Natural killer cell (primary cell): ENCODE results near the gene ARL6IP6. TPM values are rescaled to one million over a fixed set of nuclear protein-coding genes. Genes with fewer than 3 reads are reported as not detected.
A peak's percentile ranks its signal among the peaks of the same experiment; 100 is the strongest.

Experiments
- ATAC-seq, 3 donors: fragments of 150-1000 bp in 2 of 3; fragments of 200-7000 bp in 1 of 3; cut with Tn5 transposase; 1 replicate in 1 of 3; 2 replicates in 2 of 3; pipeline ENCODE4 v1.10.0; 2021; ENCODE audit warnings: mild to moderate bottlenecking in 2 of 3, moderate library complexity in 2 of 3
- DNase-seq, 2 donors: peaks; one replicate each; pipeline versions ENCODE4 v3.0.0 to v3.0.0-alpha.2; 2013 to 2021; ENCODE audit warnings: mixed read lengths in 1 of 2
- H3K27ac ChIP-seq: one replicate; pipeline ENCODE4 v1.5.1; 2013; ENCODE audit warnings: mild to moderate bottlenecking, low read length
- H3K27me3 ChIP-seq: one replicate; pipeline ENCODE4 v1.6.1; 2013; ENCODE audit warnings: low read length; ENCODE audit not compliant: control insufficient read depth, insufficient read depth
- H3K36me3 ChIP-seq: one replicate; pipeline ENCODE4 v1.6.1; 2013; ENCODE audit warnings: low read length; ENCODE audit not compliant: control insufficient read depth, insufficient read depth
- H3K4me1 ChIP-seq: one replicate; pipeline ENCODE4 v1.6.1; 2013; ENCODE audit warnings: low read length; ENCODE audit not compliant: control insufficient read depth, insufficient read depth
- H3K4me3 ChIP-seq: one replicate; pipeline ENCODE4 v1.5.1; 2013; ENCODE audit warnings: low read length
- H3K9me3 ChIP-seq: one replicate; pipeline ENCODE4 v1.6.1; 2013; ENCODE audit warnings: low read length; ENCODE audit not compliant: control insufficient read depth, insufficient read depth
- H3K27ac Mint-ChIP-seq, 2 donors: one replicate each; pipeline ENCODE4 v1.8.0; 2022; ENCODE audit warnings: mild to moderate bottlenecking in 2 of 2, mixed read lengths in 2 of 2, moderate library complexity in 1 of 2
- H3K27me3 Mint-ChIP-seq, 2 donors: one replicate each; pipeline ENCODE4 v1.8.0; 2022; ENCODE audit warnings: low read depth in 2 of 2, mixed read lengths in 2 of 2
- H3K36me3 Mint-ChIP-seq: one replicate; pipeline ENCODE4 v1.8.0; 2022; ENCODE audit warnings: mixed read lengths
- H3K4me1 Mint-ChIP-seq, 2 donors: one replicate each; pipeline ENCODE4 v1.8.0; 2022; ENCODE audit warnings: mixed read lengths in 2 of 2
- H3K4me3 Mint-ChIP-seq: one replicate; pipeline ENCODE4 v1.8.0; 2022; ENCODE audit warnings: mild to moderate bottlenecking, moderate library complexity, mixed read lengths
- H3K9me3 Mint-ChIP-seq, 2 donors: one replicate each; pipeline ENCODE4 v1.8.0; 2022; ENCODE audit warnings: mixed read lengths in 2 of 2
- CTCF ChIP-seq: fragments of 200-600 bp; IDR thresholded peaks from one replicate; pipeline ENCODE4 v1.8.0; 2022; ENCODE audit warnings: antibody characterized with exemption
- WGBS: methylation state at CpG from one replicate; pipeline ENCODE4 v1.1.7; 2013; ENCODE audit warnings: missing lambda C conversion rate; ENCODE audit not compliant: insufficient coverage; 5-methylcytosine and 5-hydroxymethylcytosine counted together
- intact Hi-C: fragments of 100-400 bp; cut with micrococcal nuclease; formaldehyde crosslinking; loops from one replicate; pipeline ENCODE4 v1.14.2; 2022
- total RNA-seq, 4 donors: library from RNA; stranded (reverse); fragments of 120-200 nt in 1 of 4; gene quantifications; one replicate each; pipeline versions ENCODE4 v1.2.3 to v1.2.4, GENCODE V29; 2013 to 2022

ARL6IP6 gene
- total RNA-seq, 3 donors from 2014 or later (not counting 1 experiment from before 2014, with no cell fraction given) = 10.0 to 15.0 (median 11.4) TPM

DNA sequence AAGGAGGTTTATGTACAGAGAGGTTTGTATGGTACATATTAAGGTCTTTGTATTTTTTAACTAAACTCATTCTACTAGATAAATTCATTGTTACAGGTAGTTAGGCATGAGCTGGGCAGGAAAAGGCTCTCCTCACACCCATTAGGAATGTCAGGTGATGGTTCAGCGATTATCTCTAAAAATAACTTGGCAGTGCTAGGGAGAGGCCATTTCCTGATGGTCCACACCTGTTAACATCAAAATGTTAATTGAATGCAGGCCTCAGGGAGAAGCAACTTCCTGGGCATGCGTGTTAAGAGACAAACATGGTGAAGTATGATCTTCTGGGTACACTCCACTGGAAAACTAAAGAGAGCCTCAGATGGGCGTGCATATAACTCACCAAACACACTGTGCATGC, 73.6 kb downstream of the ARL6IP6 start:
- Histone ChIP-seq H3K4me1 (no peaks in the 10 kb centered on the region), H3K4me3 (no peak overlapping the region), H3K27me3 (no peaks in the 10 kb centered on the region), H3K9me3 (no peaks in the 10 kb centered on the region), H3K27ac (no peak overlapping the region), H3K36me3 (no peaks in the 10 kb centered on the region)
- TF ChIP-seq CTCF = no peak
- DNase-seq (no peak), ATAC-seq (no peak)
- peaks cover 0 to 18% of the 10 kb centered on the region in 2 donors for H3K27me3 Mint-ChIP-seq
- no peak overlapping the region for H3K4me3 Mint-ChIP-seq
- H3K9me3 Mint-ChIP-seq = no peaks in the 10 kb centered on the region
- WGBS = 62% methylated on average over 3 of the region's 3 CpGs
- intact Hi-C loops = no loop called here
- no peaks in the 10 kb centered on the region for H3K4me1 Mint-ChIP-seq
- H3K27ac Mint-ChIP-seq = no peak overlapping the region
- H3K36me3 Mint-ChIP-seq = no peaks in the 10 kb centered on the region

- Mint-ChIP-seq H3K27ac (no peak overlapping the region), H3K4me1 (no peaks in the 10 kb centered on the region), H3K27me3 (peaks cover 0 to 14% of the 10 kb centered on the region in 2 donors), H3K4me3 (no peak overlapping the region), H3K9me3 (no peaks in the 10 kb centered on the region), H3K36me3 (no peaks in the 10 kb centered on the region)
- no peaks in the 10 kb centered on the region for H3K9me3 ChIP-seq
- intact Hi-C loops = no loop called here
- 89% methylated on average over 4 of the region's 4 CpGs for WGBS
- H3K36me3 ChIP-seq = no peaks in the 10 kb centered on the region
- H3K4me3 ChIP-seq = no peak overlapping the region
- no peak for DNase-seq
- ATAC-seq = no peak
- H3K27me3 ChIP-seq = no peaks in the 10 kb centered on the region
- no peak overlapping the region for H3K27ac ChIP-seq
- no peaks in the 10 kb centered on the region for H3K4me1 ChIP-seq
- no peak for TF ChIP-seq CTCF
These were observed 74.6 kb downstream of the ARL6IP6 start for GRCh38 chr2:152792974-152793373.

DNA sequence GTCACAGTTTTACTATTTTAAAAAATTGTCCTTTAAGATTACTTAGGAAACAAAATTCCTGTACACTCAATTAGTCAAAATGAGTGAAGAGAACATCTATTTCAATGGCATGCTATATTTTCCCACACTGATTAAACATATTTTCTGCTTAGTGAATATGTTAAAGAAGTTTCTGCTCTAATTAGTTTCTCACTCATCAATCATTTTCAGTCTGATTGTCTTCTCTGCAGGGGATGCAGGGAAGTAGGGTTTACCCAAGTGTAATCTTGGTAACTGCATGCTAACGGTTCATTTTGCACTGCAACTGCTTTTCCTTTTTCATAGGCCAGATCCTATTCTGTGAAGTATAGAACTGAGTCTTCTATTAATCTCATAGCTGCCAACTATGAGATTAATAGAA, 78.5 kb downstream of the ARL6IP6 start:
- H3K4me1 Mint-ChIP-seq = no peaks in the 10 kb centered on the region
- TF ChIP-seq CTCF = no peak
- H3K9me3 Mint-ChIP-seq = no peaks in the 10 kb centered on the region
- no peak overlapping the region for H3K4me3 ChIP-seq
- H3K9me3 ChIP-seq = no peaks in the 10 kb centered on the region
- H3K4me3 Mint-ChIP-seq = no peak overlapping the region
- H3K27me3 ChIP-seq = no peaks in the 10 kb centered on the region
- no peaks in the 10 kb centered on the region for H3K36me3 Mint-ChIP-seq
- no peak overlapping the region for H3K27ac Mint-ChIP-seq
- ATAC-seq (no peak), DNase-seq (no peak)
- peaks cover 0 to 20% of the 10 kb centered on the region in 2 donors for H3K27me3 Mint-ChIP-seq
- H3K4me1 ChIP-seq = no peaks in the 10 kb centered on the region
- H3K27ac ChIP-seq = no peak overlapping the region
- no peaks in the 10 kb centered on the region for H3K36me3 ChIP-seq
- intact Hi-C loops = no loop called here
- WGBS = 80% methylated on average over 1 of the region's 1 CpG

DNA sequence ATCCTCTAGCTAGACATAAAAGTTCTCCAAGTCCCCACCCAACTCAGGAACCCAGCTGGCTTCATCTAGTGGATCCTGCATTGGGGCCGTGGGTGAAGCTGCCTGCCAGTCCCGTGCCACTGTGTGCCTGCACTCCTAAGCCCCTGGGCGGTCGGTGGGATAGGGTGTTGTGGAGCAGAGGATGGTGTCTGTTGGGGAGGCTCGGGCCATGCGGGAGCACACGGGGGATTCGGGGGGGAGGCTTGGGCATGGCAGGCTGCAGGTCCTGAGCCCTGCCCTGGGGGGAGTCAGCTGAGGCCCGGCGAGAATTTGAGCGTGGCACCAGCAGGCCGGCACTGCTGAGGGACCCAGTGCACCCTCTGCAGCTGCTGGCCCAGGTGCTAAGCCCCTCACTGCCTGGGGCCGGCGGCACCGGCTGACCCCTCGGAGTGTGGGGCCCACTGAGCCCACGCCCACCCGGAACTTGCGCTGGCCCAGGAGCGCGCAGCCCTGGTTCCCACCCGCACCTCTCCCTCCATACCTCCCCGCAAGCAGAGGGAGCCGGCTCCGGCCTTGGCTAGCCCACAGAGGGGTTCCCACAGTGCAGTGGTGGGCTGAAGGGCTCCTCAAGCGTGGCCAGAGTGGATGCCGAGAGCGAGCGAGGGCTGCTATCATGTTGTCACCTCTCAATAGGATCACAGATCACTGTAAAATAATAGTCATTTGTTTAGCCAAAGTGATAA, 86.4 kb downstream of the ARL6IP6 start:
- no peaks in the 10 kb centered on the region for H3K36me3 Mint-ChIP-seq
- H3K4me3 Mint-ChIP-seq = no peak overlapping the region
- no peaks in the 10 kb centered on the region for H3K4me1 ChIP-seq
- no peaks in the 10 kb centered on the region for H3K9me3 Mint-ChIP-seq
- TF ChIP-seq CTCF = no peak
- H3K27ac ChIP-seq = no peak overlapping the region
- H3K27me3 ChIP-seq = no peaks in the 10 kb centered on the region
- no peak overlapping the region for H3K4me3 ChIP-seq
- WGBS = 93% methylated on average over 25 of the region's 29 CpGs
- H3K9me3 ChIP-seq = no peaks in the 10 kb centered on the region
- no peaks in the 10 kb centered on the region for H3K36me3 ChIP-seq
- peaks cover 0 to 10% of the 10 kb centered on the region in 2 donors for H3K4me1 Mint-ChIP-seq
- DNase-seq (no peak), ATAC-seq (peak in 1 of 3 donors; percentile 10)
- no peak overlapping the region for H3K27ac Mint-ChIP-seq
- intact Hi-C loops = no loop called here
- peaks cover 0 to 16% of the 10 kb centered on the region in 2 donors for H3K27me3 Mint-ChIP-seq
